Measurements from ENCODE around the gene CPM.
"Not testable (repeated sequence)": the region's sequence is repeated elsewhere in the genome, so short reads cannot be mapped to it uniquely, and the experiment has no call there.

The CPM gene

GRCh38 chr12:68806488-68807237, 126.3 kb downstream of the CPM start:
- DNase-seq (ENCODE audit: low spot score) = no peak

GRCh38 chr12:68805592-68806120, 127.3 kb downstream of the CPM start:
- DNase-seq (ENCODE audit: low spot score) = no peak

DNA sequence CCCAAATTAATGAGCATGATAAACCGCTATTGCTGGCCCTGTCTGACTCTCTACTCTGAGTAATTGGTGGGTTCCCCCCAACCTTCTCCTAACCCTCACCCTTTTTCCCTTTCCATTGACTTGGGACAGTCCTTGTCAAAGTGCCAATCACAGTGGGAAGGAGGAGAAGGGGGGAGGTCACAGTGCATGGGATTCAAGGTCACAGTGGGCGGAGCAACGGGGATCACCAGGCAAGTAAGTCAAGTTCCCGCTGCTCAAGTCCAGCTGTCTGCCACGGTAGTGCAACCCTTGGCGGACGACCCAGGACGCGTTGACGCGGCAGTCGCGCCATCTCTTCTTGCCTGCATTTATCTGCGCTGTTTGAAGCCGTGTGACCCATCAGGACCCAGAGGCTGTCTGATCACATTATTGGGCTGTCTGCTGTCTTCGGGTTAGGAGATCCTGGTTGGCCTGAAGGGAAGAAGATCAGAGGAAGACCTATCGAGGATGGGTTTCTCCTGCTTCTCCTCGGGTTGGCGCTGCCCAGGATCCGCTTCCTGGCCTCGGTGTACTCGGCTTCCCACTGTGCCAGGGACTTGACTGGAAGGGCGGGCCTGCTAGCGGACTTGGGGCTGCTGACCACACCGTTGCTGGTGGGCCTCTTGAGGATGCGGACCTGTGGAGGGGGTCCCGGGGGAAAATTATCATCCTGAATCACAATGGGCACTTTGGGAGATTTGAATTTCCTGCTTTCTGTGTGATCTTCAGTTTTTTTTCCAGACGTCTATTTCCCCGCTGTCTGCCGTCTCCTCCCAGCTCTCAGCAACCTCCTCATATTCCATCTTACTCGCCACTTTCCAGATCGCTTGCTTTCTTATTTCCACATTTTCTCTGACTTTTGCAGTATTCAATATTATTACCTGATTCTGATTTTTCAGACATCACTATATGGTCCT, 128.0 kb downstream of the CPM start:
- no peak for DNase-seq (ENCODE audit: low spot score)

- no peak for DNase-seq (ENCODE audit: low spot score)
Observed at GRCh38 chr12:68803948-68804656, 128.9 kb downstream of the CPM start.

DNA sequence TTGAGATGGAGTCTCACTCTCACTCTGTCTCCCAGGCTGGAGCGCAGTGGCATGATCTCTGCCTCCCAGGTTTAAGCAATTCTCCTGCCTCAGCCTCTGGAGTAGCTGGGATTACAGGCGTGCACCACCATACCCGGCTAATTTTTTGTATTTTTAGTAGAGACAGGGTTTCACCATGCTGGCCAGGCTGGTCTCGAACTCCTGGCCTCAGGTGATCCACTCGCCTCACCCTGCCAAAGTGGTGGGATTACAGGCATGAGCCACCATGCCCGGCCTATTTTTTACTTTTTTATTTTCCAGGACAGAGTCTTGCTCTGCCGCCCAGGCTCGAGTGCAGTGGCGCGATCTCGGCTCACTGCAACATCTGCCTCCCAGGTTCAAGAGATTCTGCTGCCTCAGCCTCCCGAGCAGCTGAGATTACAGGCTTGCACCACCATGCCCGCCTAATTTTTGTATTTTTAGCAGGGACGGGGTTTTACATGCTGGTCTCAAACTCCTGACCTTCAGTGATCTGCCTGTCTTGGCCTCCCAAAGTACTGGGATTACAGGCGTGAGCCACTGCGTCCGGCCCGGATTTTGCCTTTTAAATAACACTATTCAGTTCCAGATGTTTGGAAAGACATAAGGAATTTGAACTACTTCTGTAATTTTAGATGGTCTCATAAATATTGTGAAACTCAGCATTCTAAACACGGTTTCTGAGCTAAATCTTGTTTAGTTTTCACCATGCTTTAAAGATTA, 129.9 kb downstream of the CPM start:
- DNase-seq (ENCODE audit: low spot score) = not testable (repeated sequence)

GRCh38 chr12:68802372-68802745, 130.6 kb downstream of the CPM start:
- not testable (repeated sequence) for DNase-seq (ENCODE audit: low spot score)
